NOMO-1 (cell line): ENCODE results near the gene MAN2B1.
"Not testable (repeated sequence)": the region's sequence is repeated elsewhere in the genome, so short reads cannot be mapped to it uniquely, and the experiment has no call there.

Experiments used
- DNase-seq, 2 experiments: peaks; one replicate each; lab custom pipeline; 2025; ENCODE audit not compliant: unreplicated experiment in 2 of 2; lab: John Stamatoyannopoulos, UW

The MAN2B1 gene

GRCh38 chr19:12666265-12667048 lies at the start of gene MAN2B1, which contains the start of gene WDR83:
TSS of gene MAN2B1 (minus strand) at chr19:12666742. CDS start at chr19:12666701, 41 bp downstream.
TSS of gene WDR83 (plus strand) at chr19:12666807. CDS start at chr19:12669791, 2,984 bp downstream.
- DNase-seq = peak; percentile 68 to 83

GRCh38 chr19:12715929-12716328 lies 49.4 kb upstream of the MAN2B1 start:
- DNase-seq = no peak

GRCh38 chr19:12715102-12715501 lies 48.6 kb upstream of the MAN2B1 start:
- DNase-seq = no peak

GRCh38 chr19:12713304-12713703 lies 46.8 kb upstream of the MAN2B1 start:
- DNase-seq = not testable (repeated sequence)

GRCh38 chr19:12712077-12712476 lies 45.5 kb upstream of the MAN2B1 start:
- DNase-seq = not testable (repeated sequence)

GRCh38 chr19:12711187-12711586 lies 44.6 kb upstream of the MAN2B1 start:
- DNase-seq = no peak

- no peak for DNase-seq
Measured at GRCh38 chr19:12708641-12709040, 42.1 kb upstream of the MAN2B1 start.

- no peak for DNase-seq
Measured at GRCh38 chr19:12706332-12706718, 39.8 kb upstream of the MAN2B1 start.

- no peak for DNase-seq
Measured at GRCh38 chr19:12705654-12706331, 39.3 kb upstream of the MAN2B1 start.

GRCh38 chr19:12705169-12705568 lies 38.6 kb upstream of the MAN2B1 start:
- no peak for DNase-seq

- DNase-seq = peak in 1 of 2 experiments; percentile 5
Measured at GRCh38 chr19:12703046-12703445, 36.5 kb upstream of the MAN2B1 start.

- no peak for DNase-seq
Measured at GRCh38 chr19:12701596-12702282, 35.2 kb upstream of the MAN2B1 start.

- no peak for DNase-seq
Measured at GRCh38 chr19:12698138-12698537, 31.6 kb upstream of the MAN2B1 start.

- not testable (repeated sequence) for DNase-seq
Measured at GRCh38 chr19:12697425-12697824, 30.9 kb upstream of the MAN2B1 start.

GRCh38 chr19:12696366-12697335 lies 30.1 kb upstream of the MAN2B1 start, which contains the start of gene FBXW9:
TSS of gene FBXW9 (minus strand) at chr19:12696631. CDS start at chr19:12696581, 50 bp downstream.
- peak; percentile 89 to 96 for DNase-seq

GRCh38 chr19:12695997-12696365 lies 29.4 kb upstream of the MAN2B1 start:
- DNase-seq = no peak

GRCh38 chr19:12695514-12695913 lies 29.0 kb upstream of the MAN2B1 start:
- DNase-seq = no peak

- DNase-seq = no peak
Measured at GRCh38 chr19:12695096-12695495, 28.6 kb upstream of the MAN2B1 start.

GRCh38 chr19:12694641-12695040 lies 28.1 kb upstream of the MAN2B1 start:
- DNase-seq = no peak

GRCh38 chr19:12692960-12693359 lies 26.4 kb upstream of the MAN2B1 start:
- DNase-seq = no peak
